ENCODE data around the gene KIF3B.

KIF3B gene

GRCh38 chr20:32364554-32365208, 87.2 kb downstream of the KIF3B start:
- Histone ChIP-seq H3K36me3 (ENCODE audit: control insufficient read depth in 1 of 2, insufficient read depth in 2 of 2, low read depth in 1 of 2, low read length in 2 of 2) (peaks cover 4 to 15% of the 10 kb centered on the region in 2 experiments), H2BK5ac (ENCODE audit: low read depth, low read length, poor library complexity, severe bottlenecking) (no peak overlapping the region), H3K18ac (ENCODE audit: low read depth in 1 of 2, low read length in 2 of 2) (no peak overlapping the region), H3K27ac (ENCODE audit: low read length, poor library complexity, severe bottlenecking) (no peak overlapping the region), H2BK15ac (ENCODE audit: low read depth, poor library complexity, severe bottlenecking) (no peak overlapping the region), H4K8ac (ENCODE audit: low read length) (no peak overlapping the region), H3K79me1 (replicated peaks; ENCODE audit: low read length, poor library complexity, severe bottlenecking) (no peaks in the 10 kb centered on the region), H4K91ac (ENCODE audit: low read length) (no peak overlapping the region), H2BK120ac (ENCODE audit: low read depth, low read length) (no peak overlapping the region), H3K4ac (ENCODE audit: low read depth in 1 of 2, low read length in 2 of 2) (no peak overlapping the region), H2BK12ac (ENCODE audit: low read length in 2 of 2) (no peak overlapping the region), H3K27me3 (ENCODE audit: control insufficient read depth in 1 of 2, insufficient read depth in 1 of 2, low read length in 2 of 2) (no peaks in the 10 kb centered on the region), H3K4me1 (ENCODE audit: control insufficient read depth, insufficient read depth, low read depth, low read length) (peaks cover 13% of the 10 kb centered on the region), H2AFZ (ENCODE audit: low read depth, low read length) (no peak overlapping the region), H2AK5ac (ENCODE audit: low read length, severe bottlenecking) (no peak overlapping the region), H3K9ac (ENCODE audit: low read length) (no peak overlapping the region), H3K9me3 (ENCODE audit: control insufficient read depth, low read length) (no peaks in the 10 kb centered on the region), H3K14ac (ENCODE audit: low read length in 2 of 2) (no peak overlapping the region), H3K4me2 (ENCODE audit: low read length, poor library complexity, severe bottlenecking) (no peak overlapping the region), H3K4me3 (ENCODE audit: insufficient read depth in 1 of 2, low read depth in 1 of 2, low read length in 2 of 2) (no peak overlapping the region), H3K23ac (ENCODE audit: low read length in 2 of 2) (peak overlapping the region in 1 of 2 experiments; percentile 75)
- DNase-seq: no peak
- 93% methylated on average over 7 of the region's 7 CpGs for WGBS

DNA sequence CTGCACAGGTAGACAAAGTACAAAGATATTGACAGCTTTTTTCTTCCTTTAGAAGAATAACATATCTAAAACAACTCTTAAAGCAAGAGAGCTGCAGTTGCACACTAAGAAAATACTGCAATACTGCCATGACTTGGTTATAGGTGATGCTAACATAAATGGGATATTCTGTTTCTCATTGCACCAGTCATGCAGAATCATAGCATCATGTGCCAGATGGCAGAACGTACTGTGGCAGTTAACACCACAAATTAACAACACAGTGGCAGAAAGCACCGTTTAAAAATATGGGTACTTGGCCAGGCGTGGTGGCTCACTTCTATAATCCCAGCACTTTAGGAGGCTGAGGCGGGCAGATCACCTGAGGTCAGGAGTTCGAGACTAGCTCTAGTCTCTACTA, 88.1 kb downstream of the KIF3B start:
- no peak overlapping the region for H3K23ac ChIP-seq (ENCODE audit: low read length in 2 of 2)
- no peaks in the 10 kb centered on the region for H3K9me3 ChIP-seq (ENCODE audit: control insufficient read depth, low read length)
- no peak overlapping the region for H2BK120ac ChIP-seq (ENCODE audit: low read depth, low read length)
- no peak overlapping the region for H3K4me2 ChIP-seq (ENCODE audit: low read length, poor library complexity, severe bottlenecking)
- H3K14ac ChIP-seq (ENCODE audit: low read length in 2 of 2): no peak overlapping the region
- H2AK5ac ChIP-seq (ENCODE audit: low read length, severe bottlenecking): no peak overlapping the region
- no peak overlapping the region for H2BK12ac ChIP-seq (ENCODE audit: low read length in 2 of 2)
- H3K18ac ChIP-seq (ENCODE audit: low read depth in 1 of 2, low read length in 2 of 2): no peak overlapping the region
- peaks cover 13% of the 10 kb centered on the region for H3K4me1 ChIP-seq (ENCODE audit: control insufficient read depth, insufficient read depth, low read depth, low read length)
- peaks cover 6 to 24% of the 10 kb centered on the region in 2 experiments for H3K36me3 ChIP-seq (ENCODE audit: control insufficient read depth in 1 of 2, insufficient read depth in 2 of 2, low read depth in 1 of 2, low read length in 2 of 2)
- no peak overlapping the region for H4K91ac ChIP-seq (ENCODE audit: low read length)
- no peak overlapping the region for H3K4ac ChIP-seq (ENCODE audit: low read depth in 1 of 2, low read length in 2 of 2)
- no peak overlapping the region for H3K27ac ChIP-seq (ENCODE audit: low read length, poor library complexity, severe bottlenecking)
- H3K9ac ChIP-seq (ENCODE audit: low read length): no peak overlapping the region
- no peak overlapping the region for H3K4me3 ChIP-seq (ENCODE audit: insufficient read depth in 1 of 2, low read depth in 1 of 2, low read length in 2 of 2)
- WGBS: 92% methylated on average over 3 of the region's 5 CpGs
- H2BK15ac ChIP-seq (ENCODE audit: low read depth, poor library complexity, severe bottlenecking): no peak overlapping the region
- H2BK5ac ChIP-seq (ENCODE audit: low read depth, low read length, poor library complexity, severe bottlenecking): no peak overlapping the region
- no peak for DNase-seq
- no peak overlapping the region for H2AFZ ChIP-seq (ENCODE audit: low read depth, low read length)
- no peak overlapping the region for H4K8ac ChIP-seq (ENCODE audit: low read length)
- H3K27me3 ChIP-seq (ENCODE audit: control insufficient read depth in 1 of 2, insufficient read depth in 1 of 2, low read length in 2 of 2): no peaks in the 10 kb centered on the region
- H3K79me1 ChIP-seq (replicated peaks; ENCODE audit: low read length, poor library complexity, severe bottlenecking): no peaks in the 10 kb centered on the region

- H2AK5ac ChIP-seq (ENCODE audit: low read length, severe bottlenecking): no peak overlapping the region
- WGBS: 99% methylated on average over 2 of the region's 2 CpGs
Observed at GRCh38 chr20:32366380-32366779, 88.9 kb downstream of the KIF3B start.

DNA sequence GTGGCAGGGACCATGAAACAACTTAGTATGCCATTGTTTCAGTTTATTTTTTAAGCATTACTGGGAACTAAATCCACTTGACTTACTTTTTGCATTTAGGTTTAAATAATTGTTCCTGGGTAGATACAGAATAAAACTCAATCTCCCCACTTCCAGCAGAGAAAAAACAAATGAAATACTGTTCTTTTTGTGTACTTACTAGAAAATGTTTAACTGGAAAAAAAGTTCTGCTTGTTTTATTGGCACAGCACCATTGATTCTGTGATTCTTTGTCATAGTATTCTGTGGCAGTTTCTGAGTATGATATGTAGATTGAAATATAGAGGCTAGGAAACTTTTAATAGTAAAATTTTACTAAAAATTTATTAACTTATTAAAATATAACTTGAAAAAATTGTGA, 90.9 kb downstream of the KIF3B start:
- Histone ChIP-seq H3K27ac (ENCODE audit: low read length, poor library complexity, severe bottlenecking) (no peak overlapping the region), H2BK120ac (ENCODE audit: low read depth, low read length) (no peak overlapping the region), H2BK5ac (ENCODE audit: low read depth, low read length, poor library complexity, severe bottlenecking) (no peak overlapping the region), H2AK5ac (ENCODE audit: low read length, severe bottlenecking) (no peak overlapping the region), H3K79me1 (replicated peaks; ENCODE audit: low read length, poor library complexity, severe bottlenecking) (peaks cover 2% of the 10 kb centered on the region), H4K8ac (ENCODE audit: low read length) (no peak overlapping the region), H2AFZ (ENCODE audit: low read depth, low read length) (no peak overlapping the region), H3K4me2 (ENCODE audit: low read length, poor library complexity, severe bottlenecking) (no peak overlapping the region), H3K9ac (ENCODE audit: low read length) (peak overlapping the region; percentile 30), H4K91ac (ENCODE audit: low read length) (no peak overlapping the region), H3K14ac (ENCODE audit: low read length in 2 of 2) (no peak overlapping the region), H3K4me1 (ENCODE audit: control insufficient read depth, insufficient read depth, low read depth, low read length) (peaks cover 8% of the 10 kb centered on the region), H3K27me3 (ENCODE audit: control insufficient read depth in 1 of 2, insufficient read depth in 1 of 2, low read length in 2 of 2) (no peaks in the 10 kb centered on the region), H3K23ac (ENCODE audit: low read length in 2 of 2) (no peak overlapping the region), H3K36me3 (ENCODE audit: control insufficient read depth in 1 of 2, insufficient read depth in 2 of 2, low read depth in 1 of 2, low read length in 2 of 2) (peaks cover 18 to 42% of the 10 kb centered on the region in 2 experiments), H2BK15ac (ENCODE audit: low read depth, poor library complexity, severe bottlenecking) (no peak overlapping the region), H3K4ac (ENCODE audit: low read depth in 1 of 2, low read length in 2 of 2) (no peak overlapping the region), H3K18ac (ENCODE audit: low read depth in 1 of 2, low read length in 2 of 2) (no peak overlapping the region), H2BK12ac (ENCODE audit: low read length in 2 of 2) (no peak overlapping the region), H3K4me3 (ENCODE audit: insufficient read depth in 1 of 2, low read depth in 1 of 2, low read length in 2 of 2) (no peak overlapping the region), H3K9me3 (ENCODE audit: control insufficient read depth, low read length) (no peaks in the 10 kb centered on the region)
- no peak for DNase-seq

More at GRCh38 chr20:32366380-32366779, 88.9 kb downstream of the KIF3B start:
- Histone ChIP-seq H3K4ac (ENCODE audit: low read depth in 1 of 2, low read length in 2 of 2) (no peak overlapping the region), H4K8ac (ENCODE audit: low read length) (no peak overlapping the region), H3K4me3 (ENCODE audit: insufficient read depth in 1 of 2, low read depth in 1 of 2, low read length in 2 of 2) (no peak overlapping the region), H3K27ac (ENCODE audit: low read length, poor library complexity, severe bottlenecking) (no peak overlapping the region), H3K23ac (ENCODE audit: low read length in 2 of 2) (no peak overlapping the region), H2BK15ac (ENCODE audit: low read depth, poor library complexity, severe bottlenecking) (no peak overlapping the region), H3K9ac (ENCODE audit: low read length) (peak overlapping the region; percentile 76), H2AFZ (ENCODE audit: low read depth, low read length) (no peak overlapping the region), H2BK5ac (ENCODE audit: low read depth, low read length, poor library complexity, severe bottlenecking) (no peak overlapping the region), H3K14ac (ENCODE audit: low read length in 2 of 2) (no peak overlapping the region), H4K91ac (ENCODE audit: low read length) (no peak overlapping the region), H2BK120ac (ENCODE audit: low read depth, low read length) (no peak overlapping the region), H3K9me3 (ENCODE audit: control insufficient read depth, low read length) (no peaks in the 10 kb centered on the region), H3K4me2 (ENCODE audit: low read length, poor library complexity, severe bottlenecking) (no peak overlapping the region), H3K18ac (ENCODE audit: low read depth in 1 of 2, low read length in 2 of 2) (no peak overlapping the region), H3K27me3 (ENCODE audit: control insufficient read depth in 1 of 2, insufficient read depth in 1 of 2, low read length in 2 of 2) (no peaks in the 10 kb centered on the region), H3K79me1 (replicated peaks; ENCODE audit: low read length, poor library complexity, severe bottlenecking) (peaks cover 2% of the 10 kb centered on the region), H2BK12ac (ENCODE audit: low read length in 2 of 2) (no peak overlapping the region), H3K4me1 (ENCODE audit: control insufficient read depth, insufficient read depth, low read depth, low read length) (peaks cover 8% of the 10 kb centered on the region), H3K36me3 (ENCODE audit: control insufficient read depth in 1 of 2, insufficient read depth in 2 of 2, low read depth in 1 of 2, low read length in 2 of 2) (peaks cover 10 to 30% of the 10 kb centered on the region in 2 experiments)
- DNase-seq: no peak
